GM10266 (cell line): Measurements from ENCODE around the gene BBS5.
A peak's percentile ranks its signal among the peaks of the same experiment; 100 is the strongest.
"Not testable (repeated sequence)": the region's sequence is repeated elsewhere in the genome, so short reads cannot be mapped to it uniquely, and the experiment has no call there.

ENCODE experiments used
- DNase-seq: peaks from one replicate; pipeline ENCODE4 v3.0.0; 2012; ENCODE audit errors: extremely low spot score
- CTCF ChIP-seq: IDR thresholded peaks from 2 replicates; pipeline ENCODE4 v1.5.1; 2012; ENCODE audit warnings: mild to moderate bottlenecking, low read depth; ENCODE audit not compliant: control insufficient read depth, insufficient read depth; ENCODE audit errors: missing control alignments

The BBS5 gene

GRCh38 chr2:169520896-169521295, 41.6 kb downstream of the BBS5 start:
- DNase-seq: no peak
- no peak for TF ChIP-seq CTCF

DNA sequence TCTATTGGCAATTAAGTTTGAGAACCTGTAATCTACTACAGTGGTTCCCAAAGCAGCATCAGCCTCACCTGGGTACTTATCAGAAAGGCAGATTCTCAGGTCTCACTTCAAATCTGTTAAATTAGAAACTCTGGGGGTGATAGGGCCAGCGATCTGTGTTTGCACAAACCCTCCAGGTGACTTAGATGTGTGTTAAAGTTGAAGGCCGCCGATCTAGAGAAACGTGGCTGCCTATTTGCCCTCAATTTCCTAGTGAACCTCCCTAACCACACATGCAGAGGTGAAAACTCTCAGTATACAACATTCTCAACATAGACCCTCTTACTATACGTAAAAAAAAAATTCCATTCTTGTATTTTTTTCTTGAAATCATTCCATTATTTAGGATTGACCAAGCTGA, 44.4 kb downstream of the BBS5 start:
- no peak for TF ChIP-seq CTCF
- DNase-seq: no peak

DNA sequence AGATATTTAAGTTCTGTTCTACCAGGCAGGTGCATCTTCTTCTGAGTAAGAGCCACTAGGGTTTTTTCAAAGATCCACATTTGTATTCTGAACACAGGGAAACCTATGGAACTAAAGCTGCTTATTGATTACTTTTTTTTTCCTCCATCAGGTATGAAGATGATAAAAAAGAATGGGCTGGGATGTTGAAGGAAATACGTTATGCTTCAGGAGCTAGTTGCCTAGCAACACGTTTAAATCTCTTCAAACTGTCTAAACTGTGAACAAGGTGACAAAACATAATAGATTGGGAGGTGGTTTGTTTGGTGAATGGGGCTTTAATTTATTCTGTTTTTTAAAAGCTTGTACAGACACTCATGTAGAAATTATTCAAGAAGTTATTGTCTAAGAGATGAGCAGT, 46.1 kb downstream of the BBS5 start:
- no peak for TF ChIP-seq CTCF
- no peak for DNase-seq

GRCh38 chr2:169526451-169526850, 47.2 kb downstream of the BBS5 start:
- no peak for DNase-seq
- TF ChIP-seq CTCF: no peak

- peak; percentile 84 for TF ChIP-seq CTCF
- DNase-seq: peak; percentile 58
These were observed 49.0 kb downstream of the BBS5 start for GRCh38 chr2:169528271-169528701.

DNA sequence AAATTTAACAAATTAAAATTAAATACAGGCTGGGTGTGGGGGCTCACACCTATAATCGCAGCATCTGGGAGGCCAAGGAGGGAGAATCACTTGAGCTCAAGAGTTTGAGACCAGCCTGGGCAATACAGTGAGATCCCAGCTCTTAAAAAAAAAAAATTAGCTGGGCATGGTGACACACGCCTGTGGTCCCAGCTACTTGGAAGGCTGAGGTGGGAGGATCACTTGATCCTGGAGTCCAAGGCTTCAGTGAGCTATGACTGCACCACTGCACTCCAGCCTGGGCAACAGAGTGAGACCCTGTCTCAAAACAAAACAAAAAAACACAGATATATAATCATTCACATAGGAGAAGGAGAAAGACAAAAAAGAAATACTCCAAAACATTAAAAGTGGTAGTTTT, 60.2 kb downstream of the BBS5 start:
- not testable (repeated sequence) for DNase-seq

DNA sequence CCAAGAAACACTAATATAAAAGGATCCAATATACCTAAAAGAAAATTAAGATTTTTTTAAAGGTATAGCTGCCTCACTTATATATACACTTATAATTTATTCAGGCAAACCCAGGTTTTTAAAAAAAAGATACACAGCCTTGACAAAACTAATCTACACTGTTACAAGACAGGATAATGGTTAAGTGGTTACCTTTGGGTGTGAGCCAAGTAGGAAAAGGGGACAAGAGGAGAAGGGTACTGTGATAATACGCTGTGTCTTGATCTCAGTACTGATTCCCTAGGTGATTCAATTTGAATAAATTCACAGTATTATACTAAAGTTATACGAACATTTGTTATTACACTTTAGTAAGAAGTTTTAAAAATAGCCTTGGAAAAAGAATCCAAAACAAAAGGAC, 60.9 kb downstream of the BBS5 start:
- no peak for DNase-seq
- no peak for TF ChIP-seq CTCF

GRCh38 chr2:169542433-169542832, 63.1 kb downstream of the BBS5 start:
- TF ChIP-seq CTCF: no peak
- DNase-seq: no peak
